ENCODE measurements around the gene TACR1.

DNA sequence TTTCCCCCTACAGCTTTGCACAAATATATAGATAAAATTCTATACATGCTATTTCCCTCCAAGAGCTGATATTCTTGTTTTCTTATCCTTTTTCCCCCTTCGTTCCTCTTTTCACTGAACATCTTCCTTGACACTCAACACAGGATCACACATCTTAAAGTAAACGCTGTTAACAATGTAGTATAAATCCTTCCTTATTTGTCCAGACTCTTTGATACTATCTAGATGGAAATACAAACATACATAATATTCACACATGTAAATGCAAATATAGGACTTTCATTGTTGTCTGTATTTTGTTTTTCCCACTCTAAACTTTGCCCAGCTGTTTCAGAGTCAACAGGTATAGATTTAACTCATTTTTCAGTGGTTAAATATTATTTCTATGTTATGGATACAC is 3.0 kb upstream of the TACR1 start:
- no peak for TF ChIP-seq RFX5 (IDR thresholded peaks at IDR 0.05; ENCODE audit: low read length)
- TF ChIP-seq, protein P1, sequence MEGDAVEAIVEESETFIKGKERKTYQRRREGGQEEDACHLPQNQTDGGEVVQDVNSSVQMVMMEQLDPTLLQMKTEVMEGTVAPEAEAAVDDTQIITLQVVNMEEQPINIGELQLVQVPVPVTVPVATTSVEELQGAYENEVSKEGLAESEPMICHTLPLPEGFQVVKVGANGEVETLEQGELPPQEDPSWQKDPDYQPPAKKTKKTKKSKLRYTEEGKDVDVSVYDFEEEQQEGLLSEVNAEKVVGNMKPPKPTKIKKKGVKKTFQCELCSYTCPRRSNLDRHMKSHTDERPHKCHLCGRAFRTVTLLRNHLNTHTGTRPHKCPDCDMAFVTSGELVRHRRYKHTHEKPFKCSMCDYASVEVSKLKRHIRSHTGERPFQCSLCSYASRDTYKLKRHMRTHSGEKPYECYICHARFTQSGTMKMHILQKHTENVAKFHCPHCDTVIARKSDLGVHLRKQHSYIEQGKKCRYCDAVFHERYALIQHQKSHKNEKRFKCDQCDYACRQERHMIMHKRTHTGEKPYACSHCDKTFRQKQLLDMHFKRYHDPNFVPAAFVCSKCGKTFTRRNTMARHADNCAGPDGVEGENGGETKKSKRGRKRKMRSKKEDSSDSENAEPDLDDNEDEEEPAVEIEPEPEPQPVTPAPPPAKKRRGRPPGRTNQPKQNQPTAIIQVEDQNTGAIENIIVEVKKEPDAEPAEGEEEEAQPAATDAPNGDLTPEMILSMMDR (IDR thresholded peaks at IDR 0.05): no peak
- no peak for TF ChIP-seq MXI1 (IDR thresholded peaks at IDR 0.05; ENCODE audit: low read depth, low read length)
- no peak for TF ChIP-seq MEF2A (IDR thresholded peaks at IDR 0.05; ENCODE audit: borderline replicate concordance, low read depth)
- TF ChIP-seq POLR2AphosphoS5 (IDR thresholded peaks at IDR 0.05; ENCODE audit: low read depth, low read length): no peak
- TF ChIP-seq, protein P2, sequence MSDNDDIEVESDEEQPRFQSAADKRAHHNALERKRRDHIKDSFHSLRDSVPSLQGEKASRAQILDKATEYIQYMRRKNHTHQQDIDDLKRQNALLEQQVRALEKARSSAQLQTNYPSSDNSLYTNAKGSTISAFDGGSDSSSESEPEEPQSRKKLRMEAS (IDR thresholded peaks at IDR 0.05; ENCODE audit: low read depth): no peak
- no peak for TF ChIP-seq TAF1 (IDR thresholded peaks at IDR 0.05; ENCODE audit: borderline replicate concordance, low read depth, low read length)
- no peak for TF ChIP-seq YY1 (IDR thresholded peaks at IDR 0.05; ENCODE audit: low read depth)
- no peak for TF ChIP-seq SIN3A (IDR thresholded peaks at IDR 0.05; ENCODE audit: borderline replicate concordance, low read depth, low read length)
- TF ChIP-seq, protein P3, sequence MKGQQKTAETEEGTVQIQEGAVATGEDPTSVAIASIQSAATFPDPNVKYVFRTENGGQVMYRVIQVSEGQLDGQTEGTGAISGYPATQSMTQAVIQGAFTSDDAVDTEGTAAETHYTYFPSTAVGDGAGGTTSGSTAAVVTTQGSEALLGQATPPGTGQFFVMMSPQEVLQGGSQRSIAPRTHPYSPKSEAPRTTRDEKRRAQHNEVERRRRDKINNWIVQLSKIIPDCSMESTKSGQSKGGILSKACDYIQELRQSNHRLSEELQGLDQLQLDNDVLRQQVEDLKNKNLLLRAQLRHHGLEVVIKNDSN (IDR thresholded peaks at IDR 0.05; ENCODE audit: borderline replicate concordance, low read depth): no peak
- no peak for TF ChIP-seq EP300 (IDR thresholded peaks at IDR 0.05; ENCODE audit: borderline replicate concordance in 1 of 2, low read depth in 1 of 2, low read length in 1 of 2)
- TF ChIP-seq, protein P4, sequence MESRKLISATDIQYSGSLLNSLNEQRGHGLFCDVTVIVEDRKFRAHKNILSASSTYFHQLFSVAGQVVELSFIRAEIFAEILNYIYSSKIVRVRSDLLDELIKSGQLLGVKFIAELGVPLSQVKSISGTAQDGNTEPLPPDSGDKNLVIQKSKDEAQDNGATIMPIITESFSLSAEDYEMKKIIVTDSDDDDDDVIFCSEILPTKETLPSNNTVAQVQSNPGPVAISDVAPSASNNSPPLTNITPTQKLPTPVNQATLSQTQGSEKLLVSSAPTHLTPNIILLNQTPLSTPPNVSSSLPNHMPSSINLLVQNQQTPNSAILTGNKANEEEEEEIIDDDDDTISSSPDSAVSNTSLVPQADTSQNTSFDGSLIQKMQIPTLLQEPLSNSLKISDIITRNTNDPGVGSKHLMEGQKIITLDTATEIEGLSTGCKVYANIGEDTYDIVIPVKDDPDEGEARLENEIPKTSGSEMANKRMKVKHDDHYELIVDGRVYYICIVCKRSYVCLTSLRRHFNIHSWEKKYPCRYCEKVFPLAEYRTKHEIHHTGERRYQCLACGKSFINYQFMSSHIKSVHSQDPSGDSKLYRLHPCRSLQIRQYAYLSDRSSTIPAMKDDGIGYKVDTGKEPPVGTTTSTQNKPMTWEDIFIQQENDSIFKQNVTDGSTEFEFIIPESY (IDR thresholded peaks at IDR 0.05; ENCODE audit: borderline replicate concordance, low read depth): no peak
